ENCODE results near the gene WDR86.

WDR86 gene

DNA sequence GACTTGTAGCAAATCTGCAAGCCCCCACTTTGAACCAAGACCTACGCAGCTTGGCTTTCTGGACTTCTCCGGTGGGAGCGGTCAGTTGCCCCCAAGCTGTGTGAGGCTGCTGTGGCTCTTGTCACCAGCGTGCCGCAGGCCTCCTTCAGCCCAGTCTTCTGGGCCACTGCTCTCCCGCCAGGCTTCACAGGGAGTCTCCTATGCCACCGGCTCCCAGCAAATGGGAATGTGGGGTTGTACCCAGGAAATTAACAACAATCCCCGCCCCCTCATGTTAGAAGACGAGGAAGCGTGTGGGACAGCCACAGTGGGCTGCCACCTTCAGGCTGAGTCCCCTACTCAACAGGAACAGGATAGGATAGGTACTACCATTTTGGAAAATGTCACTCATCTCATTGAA is 4.2 kb downstream of the WDR86 start:
- no peak for DNase-seq

DNA sequence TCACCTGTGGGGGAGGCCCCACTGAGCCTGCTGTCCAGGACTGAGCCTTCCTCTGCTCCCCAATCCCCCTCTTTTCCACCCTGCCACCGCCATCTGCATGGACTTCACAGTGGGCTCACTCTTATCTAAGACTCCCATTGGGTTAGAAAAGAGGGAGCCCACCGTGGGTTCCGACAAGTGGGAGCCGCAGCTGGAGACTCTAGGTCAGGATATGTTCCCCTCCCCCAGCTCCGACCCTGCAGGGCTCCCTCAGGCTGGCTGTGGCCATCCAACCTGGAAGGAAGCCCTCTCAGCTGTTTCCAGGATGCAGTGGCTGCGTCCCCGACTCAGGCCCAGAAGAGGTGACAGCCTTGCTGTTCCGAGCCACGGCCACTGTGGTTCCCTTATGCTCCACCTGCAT is 4.8 kb downstream of the WDR86 start:
- DNase-seq = no peak

DNA sequence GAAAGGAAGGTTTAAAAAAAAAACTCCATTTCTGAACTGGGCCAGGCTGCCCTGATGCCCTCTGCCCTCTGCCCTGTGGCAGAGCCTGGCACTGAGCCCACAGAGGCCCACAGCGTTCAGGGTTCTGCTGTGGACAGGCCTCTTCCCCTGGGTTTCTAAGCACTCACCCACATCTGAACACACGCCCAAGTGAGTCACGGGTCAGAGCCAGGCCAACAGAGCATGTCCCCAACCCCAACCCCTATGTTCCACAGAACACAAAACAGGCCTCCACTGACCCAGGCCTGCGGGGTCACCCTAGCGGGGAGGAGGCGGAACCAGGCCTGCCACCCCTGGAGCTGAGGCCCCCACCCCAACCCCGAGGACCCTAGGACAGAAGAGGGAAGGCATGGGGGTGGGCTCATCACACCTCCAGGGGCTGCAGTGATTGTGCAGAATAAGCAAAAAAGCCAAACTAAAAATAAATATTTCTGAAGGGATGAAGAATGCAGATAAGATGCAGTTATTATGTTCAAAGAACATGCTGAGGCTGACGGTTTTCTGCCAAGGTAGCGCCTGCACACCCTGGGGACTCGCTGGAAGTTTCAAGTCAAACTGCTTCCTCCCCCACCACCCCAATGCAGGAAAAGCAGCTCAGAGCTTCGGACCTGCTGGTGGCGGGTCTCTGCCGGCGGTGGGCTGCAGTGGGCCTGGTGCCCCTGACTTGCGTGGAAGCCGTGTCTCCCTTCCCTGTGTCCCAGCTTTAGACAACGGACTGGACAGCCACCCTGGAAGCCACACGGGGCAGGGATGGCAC is 5.4 kb downstream of the WDR86 start:
- no peak for DNase-seq

GRCh38 chr7:151403764-151404163 is 6.1 kb downstream of the WDR86 start:
- no peak for DNase-seq

- no peak for DNase-seq
These were observed 7.6 kb downstream of the WDR86 start for GRCh38 chr7:151402029-151402835.

DNA sequence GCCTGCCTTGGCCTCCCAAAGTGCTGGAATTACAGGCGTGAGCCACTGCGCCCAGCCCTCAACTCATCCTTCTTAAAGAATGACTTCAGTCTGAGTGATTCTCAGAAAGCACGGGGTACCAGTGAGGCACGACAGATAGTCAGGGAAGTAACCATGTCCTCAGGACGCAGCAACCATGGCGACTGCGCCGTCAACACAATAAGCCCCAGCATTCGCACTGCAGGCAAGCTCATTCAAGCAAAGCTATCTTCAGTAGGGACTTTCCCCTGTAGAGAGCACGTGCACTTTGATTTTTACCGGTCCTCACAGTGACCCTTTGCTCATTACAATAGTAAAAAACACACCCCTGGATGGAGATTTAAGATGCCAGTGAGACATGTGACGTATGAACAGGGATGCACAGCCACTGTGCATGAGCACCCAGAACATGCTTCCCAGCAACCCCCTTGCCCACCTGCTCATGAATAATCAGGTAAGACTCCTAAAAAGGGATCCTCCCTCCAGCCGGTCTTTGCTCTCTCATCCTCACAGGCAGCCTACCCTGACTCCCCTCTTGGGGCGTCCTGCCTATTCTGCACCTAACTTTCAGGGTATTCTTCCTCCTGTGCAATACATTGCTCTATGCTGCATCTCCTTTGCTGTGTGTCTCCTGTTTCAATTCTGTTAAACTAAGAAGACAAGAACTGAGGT is 9.1 kb downstream of the WDR86 start:
- DNase-seq = no peak

GRCh38 chr7:151399906-151400305 is 9.9 kb downstream of the WDR86 start:
- DNase-seq = no peak

DNA sequence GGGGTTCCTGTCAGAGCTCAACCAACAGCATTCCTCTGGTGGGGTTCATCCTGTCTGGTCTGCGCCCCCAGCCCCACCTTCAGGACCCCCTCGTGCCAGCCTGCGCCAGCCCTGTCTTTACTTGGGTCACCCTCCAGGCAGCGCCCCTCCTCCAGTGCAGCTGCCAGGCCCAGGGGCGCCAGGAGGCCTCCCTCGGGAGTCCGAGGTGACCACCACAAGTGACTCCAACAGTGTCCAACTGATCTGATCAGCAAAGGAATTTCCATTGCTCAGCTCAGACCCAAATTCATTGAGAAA is 10.6 kb downstream of the WDR86 start:
- no peak for DNase-seq

DNA sequence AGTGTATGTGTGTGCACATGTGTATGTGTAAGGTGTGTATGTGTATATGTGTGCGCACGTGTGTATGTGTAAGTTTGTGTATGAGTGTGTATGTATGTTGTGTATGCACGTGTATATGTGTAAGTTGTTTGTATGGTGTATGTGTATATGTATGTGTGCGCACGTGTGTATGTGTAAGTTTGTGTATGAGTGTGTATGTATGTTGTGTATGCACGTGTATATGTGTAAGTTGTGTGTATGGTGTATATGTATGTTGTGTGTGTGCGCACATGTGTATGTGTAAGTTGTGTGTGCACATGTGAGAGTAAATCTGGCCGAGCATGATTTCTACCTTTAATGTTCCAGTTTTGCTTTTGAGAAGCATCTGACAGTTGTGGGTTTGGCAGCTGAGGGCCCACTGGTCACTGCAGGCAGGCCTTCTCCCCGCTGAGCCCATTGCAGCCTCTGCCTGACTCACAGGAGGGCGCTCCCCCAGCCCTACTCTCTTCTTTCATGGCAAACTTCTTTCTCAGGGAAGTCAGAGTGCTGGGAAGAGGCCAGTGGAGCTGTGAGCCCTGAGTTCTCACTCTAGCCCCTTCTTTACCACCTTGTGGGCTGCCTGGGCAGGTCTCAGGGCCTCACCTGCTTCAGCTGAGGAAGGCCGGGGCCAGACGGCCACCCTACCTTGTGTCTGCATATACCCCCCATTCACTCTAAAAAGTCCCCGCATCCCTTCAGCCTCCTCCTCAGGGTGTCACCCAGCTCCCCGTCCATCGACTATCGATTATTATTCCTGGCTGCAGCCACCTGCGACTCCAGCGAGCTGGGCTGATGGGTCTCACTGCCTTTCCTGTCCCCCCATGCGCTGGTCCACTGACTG is 11.2 kb downstream of the WDR86 start:
- no peak for DNase-seq

- no peak for DNase-seq
These were observed 12.8 kb downstream of the WDR86 start for GRCh38 chr7:151397026-151397425.

GRCh38 chr7:151396328-151396970 is 13.4 kb downstream of the WDR86 start:
- DNase-seq = no peak

DNA sequence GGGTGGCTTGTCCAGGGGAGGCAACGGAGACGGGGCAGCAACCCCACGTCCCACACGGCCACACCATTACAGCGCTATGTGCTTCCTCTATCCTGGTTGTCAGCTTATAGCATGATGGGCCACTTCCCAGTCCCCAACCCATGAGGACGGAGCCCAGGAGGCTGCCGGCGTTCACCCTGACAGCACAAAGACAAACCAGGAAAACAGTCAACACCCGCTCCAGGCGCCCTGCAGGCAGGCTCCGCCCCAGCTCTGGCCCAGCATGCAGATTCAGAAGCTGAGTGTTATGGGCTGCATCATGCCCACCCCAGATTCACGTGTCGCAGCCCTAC is 14.8 kb downstream of the WDR86 start:
- DNase-seq = no peak

- no peak for DNase-seq
These were observed 15.5 kb downstream of the WDR86 start for GRCh38 chr7:151394076-151395035.

- DNase-seq = no peak
These were observed 16.5 kb downstream of the WDR86 start for GRCh38 chr7:151393031-151393977.

GRCh38 chr7:151392426-151392825 is 17.4 kb downstream of the WDR86 start:
- DNase-seq = no peak

DNA sequence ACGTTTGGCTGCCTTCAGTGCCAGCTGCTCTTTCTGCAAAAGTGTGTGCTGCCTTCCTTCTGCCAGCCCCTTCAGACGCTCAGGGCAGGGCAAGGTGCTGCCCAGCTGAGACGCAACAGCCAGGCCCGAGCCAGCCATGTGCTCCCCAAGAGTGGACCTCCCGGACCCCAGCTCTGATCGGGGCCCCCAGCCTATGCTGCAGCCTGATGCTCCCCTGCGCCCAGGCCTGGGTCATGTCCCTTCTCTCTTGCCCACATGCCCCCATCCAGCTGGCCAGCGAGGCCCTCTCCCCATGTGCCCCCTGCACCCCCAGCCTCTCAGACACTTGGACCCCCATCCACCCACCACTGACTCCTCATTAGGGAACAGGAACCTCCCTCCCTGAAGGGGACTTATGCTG is 17.8 kb downstream of the WDR86 start:
- DNase-seq = no peak

DNA sequence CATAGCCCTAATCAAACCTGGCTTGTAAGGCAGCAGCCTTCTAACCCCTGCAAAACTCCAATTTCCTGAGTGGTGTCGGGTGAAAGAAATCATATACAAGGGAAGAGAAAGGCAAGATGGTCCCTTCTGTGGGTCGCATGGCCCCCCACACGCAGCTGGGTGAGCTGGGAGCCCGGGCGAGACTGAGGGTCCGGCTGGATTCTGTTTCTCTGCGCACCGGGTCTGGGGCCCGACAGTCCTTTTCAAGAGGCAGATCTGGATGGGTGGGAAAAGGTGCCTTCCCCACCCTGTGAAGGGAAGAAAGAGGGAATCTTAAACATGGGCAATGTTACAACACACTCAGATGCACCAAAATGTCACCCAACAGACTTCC is 18.5 kb downstream of the WDR86 start:
- DNase-seq = no peak

DNA sequence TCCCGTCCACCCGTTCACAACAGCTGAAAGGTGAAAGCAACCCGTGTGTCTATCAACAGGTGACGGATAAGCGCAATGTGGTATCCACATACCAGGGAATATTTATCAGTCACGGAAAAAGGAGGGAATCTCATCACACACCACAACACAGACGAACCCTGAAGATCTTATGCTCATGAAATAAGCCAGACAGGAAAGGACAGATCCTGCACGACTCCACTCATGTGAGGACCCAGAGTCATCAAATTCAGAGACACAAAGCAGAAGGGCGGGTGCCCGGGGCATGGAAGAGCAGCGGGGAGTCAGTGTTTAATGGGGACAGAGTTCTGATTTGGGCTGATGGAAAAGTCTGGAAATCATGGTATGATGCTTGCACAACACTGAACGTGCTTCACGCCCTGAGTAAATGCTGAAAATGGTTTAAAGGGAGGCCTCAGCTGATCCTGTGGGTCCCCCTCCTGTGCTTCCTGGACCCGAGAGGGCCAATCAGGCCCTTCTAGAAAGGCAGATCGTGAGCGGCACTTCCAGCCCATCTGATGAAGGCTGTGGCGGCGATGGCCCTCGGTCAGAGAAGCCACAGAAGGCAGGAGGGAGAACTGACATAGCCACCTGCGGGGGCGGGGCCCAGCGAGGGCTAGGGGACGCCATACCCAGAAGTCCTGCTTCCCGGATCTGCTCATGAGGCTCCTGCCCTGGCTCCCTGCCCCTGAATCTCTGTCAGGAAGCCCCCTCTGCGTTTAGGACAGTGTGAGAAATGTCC is 19.1 kb downstream of the WDR86 start:
- no peak for DNase-seq
